Upper lobe of left lung (tissue), 4 donors: ENCODE results near the gene CLIP4.

Experiments used
- POLR2A ChIP-seq, 4 donors: fragments of 450-650 bp; IDR thresholded peaks; one replicate each; pipeline ENCODE4 v1.5.1; 2016 to 2017; ENCODE audit warnings: antibody characterized with exemption in 4 of 4, mild to moderate bottlenecking in 2 of 4
- TF ChIP-seq, protein P1 (sequence below), 6 experiments: fragments of 450-650 bp in 4 of 6; fragments of 200-600 bp in 2 of 6; sonication (generic) in 2 of 6; IDR thresholded peaks; one replicate each; pipeline ENCODE4 v1.5.1; 2016 to 2019; ENCODE audit warnings: antibody characterized with exemption in 6 of 6

DNA sequence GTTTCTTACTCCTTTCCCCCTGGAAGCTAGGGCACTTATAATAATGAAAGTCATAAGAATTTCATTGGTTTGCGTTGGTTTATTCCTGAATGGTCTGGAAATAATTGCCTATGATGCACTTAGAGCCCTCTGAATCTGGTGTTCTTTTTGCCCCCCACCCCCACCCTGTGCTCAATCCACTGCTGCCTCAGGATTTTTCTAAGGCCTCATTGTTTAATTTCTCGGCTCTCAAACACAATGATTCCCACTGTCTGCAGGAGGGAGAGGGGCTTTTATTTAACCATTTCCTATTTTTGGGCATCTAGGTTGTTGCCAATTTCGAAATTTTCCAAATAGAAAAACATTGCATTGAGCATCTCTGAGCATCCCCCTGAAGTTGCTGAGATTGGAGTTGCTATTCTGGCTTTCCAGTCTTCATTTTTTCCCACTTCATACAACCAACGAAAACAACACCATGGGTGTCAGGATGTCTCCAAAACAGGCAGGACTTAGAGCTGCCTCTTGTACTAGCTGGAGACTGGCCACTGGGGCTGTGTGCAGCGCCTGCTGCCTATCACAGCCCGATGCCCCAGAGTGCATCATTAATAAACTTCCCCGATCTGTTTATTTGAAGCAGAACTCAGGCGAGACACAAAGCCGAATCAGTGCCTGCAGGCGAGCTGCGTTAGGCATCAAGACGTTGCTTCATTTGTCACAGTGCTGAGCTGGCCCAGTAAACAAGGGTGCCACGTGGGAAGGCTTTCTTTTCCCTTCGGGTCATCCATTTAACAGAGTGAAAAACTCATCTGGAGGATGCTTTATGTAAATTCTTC is 39.1 kb upstream of the CLIP4 start:
- TF ChIP-seq, protein P1, sequence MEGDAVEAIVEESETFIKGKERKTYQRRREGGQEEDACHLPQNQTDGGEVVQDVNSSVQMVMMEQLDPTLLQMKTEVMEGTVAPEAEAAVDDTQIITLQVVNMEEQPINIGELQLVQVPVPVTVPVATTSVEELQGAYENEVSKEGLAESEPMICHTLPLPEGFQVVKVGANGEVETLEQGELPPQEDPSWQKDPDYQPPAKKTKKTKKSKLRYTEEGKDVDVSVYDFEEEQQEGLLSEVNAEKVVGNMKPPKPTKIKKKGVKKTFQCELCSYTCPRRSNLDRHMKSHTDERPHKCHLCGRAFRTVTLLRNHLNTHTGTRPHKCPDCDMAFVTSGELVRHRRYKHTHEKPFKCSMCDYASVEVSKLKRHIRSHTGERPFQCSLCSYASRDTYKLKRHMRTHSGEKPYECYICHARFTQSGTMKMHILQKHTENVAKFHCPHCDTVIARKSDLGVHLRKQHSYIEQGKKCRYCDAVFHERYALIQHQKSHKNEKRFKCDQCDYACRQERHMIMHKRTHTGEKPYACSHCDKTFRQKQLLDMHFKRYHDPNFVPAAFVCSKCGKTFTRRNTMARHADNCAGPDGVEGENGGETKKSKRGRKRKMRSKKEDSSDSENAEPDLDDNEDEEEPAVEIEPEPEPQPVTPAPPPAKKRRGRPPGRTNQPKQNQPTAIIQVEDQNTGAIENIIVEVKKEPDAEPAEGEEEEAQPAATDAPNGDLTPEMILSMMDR (IDR thresholded peaks at IDR 0.05): no peak
- TF ChIP-seq POLR2A (IDR thresholded peaks at IDR 0.05): no peak
